ENCODE measurements around the gene TFAP2E.
A peak's percentile ranks its signal among the peaks of the same experiment; 100 is the strongest.

The TFAP2E gene

DNA sequence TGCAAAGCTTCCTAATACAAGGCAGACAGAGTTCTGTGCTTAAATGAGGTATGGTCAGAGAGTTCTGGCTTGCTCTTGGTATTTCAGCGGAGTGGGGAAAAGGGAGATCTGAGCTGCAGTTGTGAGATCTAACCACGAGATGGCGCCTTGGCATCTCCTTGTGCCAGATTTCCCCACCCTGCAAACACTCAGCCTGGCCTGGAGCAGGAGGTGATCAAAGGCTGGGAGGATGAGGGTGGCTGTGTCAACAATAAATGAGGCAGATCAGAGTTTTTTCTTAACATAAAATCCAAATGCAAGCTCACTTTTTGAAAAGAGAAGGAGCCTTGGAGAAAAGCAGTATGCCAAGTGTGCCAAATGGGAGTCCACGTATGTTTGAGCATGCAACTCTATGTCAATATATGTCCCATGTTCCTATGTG, 4.1 kb upstream of the TFAP2E start:
- Histone ChIP-seq H4K91ac (ENCODE audit: low read depth, low read length) (no peak overlapping the region), H2AFZ (ENCODE audit: insufficient read depth, low read length, poor library complexity) (no peak overlapping the region), H2BK12ac (ENCODE audit: low read length) (no peak overlapping the region), H3K79me2 (ENCODE audit: control insufficient read depth, insufficient read depth, low read length, poor library complexity) (peaks cover 7% of the 10 kb centered on the region), H3K27me3 (ENCODE audit: insufficient read depth, low read length) (peaks cover 5% of the 10 kb centered on the region), H3K4me3 (ENCODE audit: low read depth, low read length) (no peak overlapping the region), H3K23ac (ENCODE audit: low read length) (no peak overlapping the region), H4K12ac (ENCODE audit: low read depth, low read length) (no peak overlapping the region), H4K8ac (ENCODE audit: low read depth, low read length) (no peak overlapping the region), H2AK5ac (ENCODE audit: low read length) (no peak overlapping the region), H3K14ac (ENCODE audit: low read length) (no peak overlapping the region), H3K9ac (ENCODE audit: low read length) (no peak overlapping the region), H3K4me1 (ENCODE audit: control insufficient read depth in 1 of 2, insufficient read depth in 2 of 2, low read length in 2 of 2) (peaks cover 19 to 24% of the 10 kb centered on the region in 2 experiments), H2BK5ac (ENCODE audit: low read depth, low read length, poor library complexity) (no peak overlapping the region), H3K79me1 (ENCODE audit: low read length) (peaks cover 11% of the 10 kb centered on the region), H3K4me2 (ENCODE audit: low read length) (no peak overlapping the region), H3K27ac (ENCODE audit: low read depth, low read length) (no peak overlapping the region), H2BK120ac (ENCODE audit: insufficient read depth, low read length, poor library complexity) (no peak overlapping the region), H3K4ac (ENCODE audit: low read depth, low read length) (no peak overlapping the region), H3K36me3 (ENCODE audit: control insufficient read depth in 1 of 2, insufficient read depth in 2 of 2, low read length in 2 of 2) (peaks cover 6 to 11% of the 10 kb centered on the region in 2 experiments), H3K9me3 (ENCODE audit: insufficient read depth, low read depth, low read length) (no peaks in the 10 kb centered on the region), H3K18ac (ENCODE audit: low read length) (no peak overlapping the region)
- peak; percentile 70 to 89 for DNase-seq
- no CpG with 5 or more reads among the region's 4 CpGs for WGBS (ENCODE audit: extremely low coverage, insufficient coverage, insufficient read length)

DNA sequence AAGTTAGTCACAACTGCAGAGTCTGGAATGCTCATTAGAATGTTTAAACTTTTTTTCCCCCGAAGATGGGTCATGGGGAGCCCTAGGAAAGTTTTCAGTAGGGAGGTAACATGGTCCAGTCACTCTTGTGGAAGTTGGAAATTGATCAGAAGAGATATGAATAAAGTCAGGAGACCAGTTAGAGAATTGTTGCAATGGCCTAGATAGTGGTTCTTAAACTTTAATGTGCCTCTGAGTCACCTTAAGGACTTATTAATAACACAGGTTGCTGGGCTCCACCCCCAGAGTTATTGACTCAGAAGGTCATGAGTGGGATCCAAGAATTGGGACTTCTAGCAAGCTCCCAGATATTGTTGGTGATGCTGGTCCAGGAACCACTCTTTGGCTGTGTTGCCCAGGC, 3.2 kb upstream of the TFAP2E start:
- Histone ChIP-seq H3K27ac (ENCODE audit: low read depth, low read length) (peak overlapping the region; percentile 25), H3K27me3 (ENCODE audit: insufficient read depth, low read length) (peaks cover 5% of the 10 kb centered on the region), H3K9me3 (ENCODE audit: insufficient read depth, low read depth, low read length) (no peaks in the 10 kb centered on the region), H3K79me2 (ENCODE audit: control insufficient read depth, insufficient read depth, low read length, poor library complexity) (peaks cover 7% of the 10 kb centered on the region), H3K4me3 (ENCODE audit: low read depth, low read length) (no peak overlapping the region), H3K79me1 (ENCODE audit: low read length) (peaks cover 19% of the 10 kb centered on the region), H4K12ac (ENCODE audit: low read depth, low read length) (no peak overlapping the region), H2BK120ac (ENCODE audit: insufficient read depth, low read length, poor library complexity) (peak overlapping the region; percentile 76), H4K91ac (ENCODE audit: low read depth, low read length) (peak overlapping the region; percentile 60), H2AFZ (ENCODE audit: insufficient read depth, low read length, poor library complexity) (no peak overlapping the region), H3K4me2 (ENCODE audit: low read length) (no peak overlapping the region), H3K4ac (ENCODE audit: low read depth, low read length) (no peak overlapping the region), H2BK12ac (ENCODE audit: low read length) (peak overlapping the region; percentile 42), H3K4me1 (ENCODE audit: control insufficient read depth in 1 of 2, insufficient read depth in 2 of 2, low read length in 2 of 2) (peaks cover 29 to 34% of the 10 kb centered on the region in 2 experiments), H2AK5ac (ENCODE audit: low read length) (no peak overlapping the region), H4K8ac (ENCODE audit: low read depth, low read length) (no peak overlapping the region), H2BK5ac (ENCODE audit: low read depth, low read length, poor library complexity) (peak overlapping the region; percentile 22), H3K23ac (ENCODE audit: low read length) (no peak overlapping the region), H3K14ac (ENCODE audit: low read length) (no peak overlapping the region), H3K18ac (ENCODE audit: low read length) (no peak overlapping the region), H3K9ac (ENCODE audit: low read length) (no peak overlapping the region), H3K36me3 (ENCODE audit: control insufficient read depth in 1 of 2, insufficient read depth in 2 of 2, low read length in 2 of 2) (peaks cover 3 to 9% of the 10 kb centered on the region in 2 experiments)
- WGBS (ENCODE audit: extremely low coverage, insufficient coverage, insufficient read length) = no CpG with 5 or more reads among the region's 1 CpG
- DNase-seq = peak; percentile 33 to 68

DNA sequence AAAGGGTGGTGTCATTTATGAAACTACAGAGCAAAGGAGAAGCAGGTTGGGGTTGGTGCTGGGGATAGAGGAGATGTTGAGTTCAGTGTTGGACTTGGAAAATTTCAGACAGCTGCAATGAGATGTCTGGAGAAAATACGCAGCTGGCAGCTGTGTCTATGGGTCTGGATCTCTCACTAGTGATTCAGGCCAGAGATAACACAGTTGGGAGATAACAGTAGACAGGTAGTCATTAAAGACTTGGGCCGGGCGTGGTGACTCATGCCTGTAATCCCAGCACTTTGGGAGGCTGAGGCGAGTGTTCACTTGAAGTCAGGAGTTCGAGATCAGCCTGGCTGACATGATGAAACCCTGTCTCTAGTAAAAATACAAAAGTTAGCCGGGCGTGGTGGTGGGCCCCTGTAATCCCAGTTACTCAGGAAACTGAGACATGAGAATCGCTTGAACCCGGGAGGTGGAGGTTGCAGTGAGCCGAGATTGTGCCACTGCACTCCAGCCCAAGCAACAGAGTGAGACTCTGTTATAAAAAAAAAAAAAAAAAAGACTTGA, 2.5 kb upstream of the TFAP2E start:
- H3K27ac ChIP-seq (ENCODE audit: low read depth, low read length) = peak overlapping the region; percentile 25
- H4K8ac ChIP-seq (ENCODE audit: low read depth, low read length) = no peak overlapping the region
- H3K4ac ChIP-seq (ENCODE audit: low read depth, low read length) = no peak overlapping the region
- H3K9me3 ChIP-seq (ENCODE audit: insufficient read depth, low read depth, low read length) = no peaks in the 10 kb centered on the region
- WGBS (ENCODE audit: extremely low coverage, insufficient coverage, insufficient read length) = no CpG with 5 or more reads among the region's 10 CpGs
- H3K23ac ChIP-seq (ENCODE audit: low read length) = no peak overlapping the region
- peaks cover 5% of the 10 kb centered on the region for H3K27me3 ChIP-seq (ENCODE audit: insufficient read depth, low read length)
- no peak overlapping the region for H2AK5ac ChIP-seq (ENCODE audit: low read length)
- no peak overlapping the region for H4K91ac ChIP-seq (ENCODE audit: low read depth, low read length)
- H3K18ac ChIP-seq (ENCODE audit: low read length) = no peak overlapping the region
- no peak overlapping the region for H2AFZ ChIP-seq (ENCODE audit: insufficient read depth, low read length, poor library complexity)
- DNase-seq = peak; percentile 87 to 92
- H2BK5ac ChIP-seq (ENCODE audit: low read depth, low read length, poor library complexity) = no peak overlapping the region
- no peak overlapping the region for H3K4me3 ChIP-seq (ENCODE audit: low read depth, low read length)
- H4K12ac ChIP-seq (ENCODE audit: low read depth, low read length) = no peak overlapping the region
- H3K79me2 ChIP-seq (ENCODE audit: control insufficient read depth, insufficient read depth, low read length, poor library complexity) = peaks cover 7% of the 10 kb centered on the region
- H2BK12ac ChIP-seq (ENCODE audit: low read length) = no peak overlapping the region
- H3K4me1 ChIP-seq (ENCODE audit: control insufficient read depth in 1 of 2, insufficient read depth in 2 of 2, low read length in 2 of 2) = peaks cover 33 to 39% of the 10 kb centered on the region in 2 experiments
- peaks cover 0 to 5% of the 10 kb centered on the region in 2 experiments for H3K36me3 ChIP-seq (ENCODE audit: control insufficient read depth in 1 of 2, insufficient read depth in 2 of 2, low read length in 2 of 2)
- no peak overlapping the region for H3K14ac ChIP-seq (ENCODE audit: low read length)
- H3K9ac ChIP-seq (ENCODE audit: low read length) = no peak overlapping the region
- H3K79me1 ChIP-seq (ENCODE audit: low read length) = peaks cover 24% of the 10 kb centered on the region
- H2BK120ac ChIP-seq (ENCODE audit: insufficient read depth, low read length, poor library complexity) = no peak overlapping the region
- H3K4me2 ChIP-seq (ENCODE audit: low read length) = no peak overlapping the region

DNA sequence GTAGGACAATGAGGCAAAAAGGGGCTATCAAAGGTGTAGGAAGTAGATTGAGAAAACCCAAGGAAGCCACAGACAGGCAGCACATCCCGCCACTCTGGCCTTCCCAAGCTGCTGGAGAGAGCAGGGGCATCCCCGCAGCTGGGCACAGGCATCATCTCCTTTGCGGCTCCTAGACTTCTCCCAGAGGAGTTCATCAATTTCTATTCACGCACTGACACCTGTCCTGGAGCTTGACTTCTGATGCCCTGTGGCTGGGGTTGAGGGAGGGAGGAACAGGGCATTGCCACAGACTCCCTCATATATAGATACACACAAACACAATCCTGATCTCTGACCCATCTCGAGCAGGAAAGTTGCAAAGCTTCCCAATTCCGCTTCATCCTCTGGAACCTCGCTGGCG, 1.9 kb upstream of the TFAP2E start:
- WGBS (ENCODE audit: extremely low coverage, insufficient coverage, insufficient read length) = no CpG with 5 or more reads among the region's 8 CpGs
- Histone ChIP-seq H3K79me1 (ENCODE audit: low read length) (peaks cover 30% of the 10 kb centered on the region), H4K91ac (ENCODE audit: low read depth, low read length) (peak overlapping the region; percentile 19), H3K23ac (ENCODE audit: low read length) (no peak overlapping the region), H3K4me2 (ENCODE audit: low read length) (no peak overlapping the region), H3K79me2 (ENCODE audit: control insufficient read depth, insufficient read depth, low read length, poor library complexity) (peaks cover 9% of the 10 kb centered on the region), H3K27ac (ENCODE audit: low read depth, low read length) (no peak overlapping the region), H3K9me3 (ENCODE audit: insufficient read depth, low read depth, low read length) (no peaks in the 10 kb centered on the region), H2BK12ac (ENCODE audit: low read length) (no peak overlapping the region), H3K18ac (ENCODE audit: low read length) (no peak overlapping the region), H4K12ac (ENCODE audit: low read depth, low read length) (no peak overlapping the region), H3K36me3 (ENCODE audit: control insufficient read depth in 1 of 2, insufficient read depth in 2 of 2, low read length in 2 of 2) (peaks cover 0 to 4% of the 10 kb centered on the region in 2 experiments), H3K9ac (ENCODE audit: low read length) (no peak overlapping the region), H3K4me3 (ENCODE audit: low read depth, low read length) (no peak overlapping the region), H3K4me1 (ENCODE audit: control insufficient read depth in 1 of 2, insufficient read depth in 2 of 2, low read length in 2 of 2) (peaks cover 39 to 45% of the 10 kb centered on the region in 2 experiments), H3K4ac (ENCODE audit: low read depth, low read length) (no peak overlapping the region), H3K14ac (ENCODE audit: low read length) (no peak overlapping the region), H4K8ac (ENCODE audit: low read depth, low read length) (no peak overlapping the region), H2AFZ (ENCODE audit: insufficient read depth, low read length, poor library complexity) (no peak overlapping the region), H2AK5ac (ENCODE audit: low read length) (peak overlapping the region; percentile 54), H2BK5ac (ENCODE audit: low read depth, low read length, poor library complexity) (no peak overlapping the region), H3K27me3 (ENCODE audit: insufficient read depth, low read length) (peaks cover 5% of the 10 kb centered on the region), H2BK120ac (ENCODE audit: insufficient read depth, low read length, poor library complexity) (no peak overlapping the region)
- DNase-seq = no peak
